ENCODE data around the gene CAPN5. TPM values are rescaled to one million over a fixed set of nuclear protein-coding genes. Genes with fewer than 3 reads are reported as not detected.
A peak's percentile ranks its signal among the peaks of the same experiment; 100 is the strongest.

CAPN5 gene
- total and polyA plus RNA-seq, 2 experiments from 2014 or later, result 10.2 to 32.2 TPM

DNA sequence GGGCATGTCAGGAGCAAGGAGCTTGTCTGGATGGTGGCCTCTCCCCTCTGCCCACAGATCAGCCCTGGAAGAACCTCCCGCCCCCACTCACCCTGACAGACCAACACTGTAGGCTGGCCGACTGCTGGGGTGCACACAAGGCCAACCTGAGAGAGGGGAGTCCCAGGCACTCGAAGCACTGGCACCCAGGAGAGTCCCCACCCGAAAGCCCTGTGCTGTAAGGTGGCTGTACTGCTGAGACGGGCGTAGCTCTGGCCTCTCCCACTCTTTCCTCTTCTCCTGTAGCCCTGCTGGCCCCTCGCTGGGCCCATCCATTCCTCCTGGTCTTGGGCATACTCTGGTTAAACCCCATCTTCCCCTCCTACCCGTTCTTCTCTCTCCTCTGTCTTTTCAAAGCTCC is 101.0 kb downstream of the CAPN5 start (continued):
- TF ChIP-seq ZNF462 (CRISPR knock-in tag; IDR thresholded peaks at IDR 0.05) (no peak), STAT1 (IDR thresholded peaks at IDR 0.05; ENCODE audit: unreplicated experiment) (no peak), ETS1 (IDR thresholded peaks at IDR 0.05) (no peak), NANOG (IDR thresholded peaks at IDR 0.05; ENCODE audit: borderline replicate concordance) (no peak), CREB1 (CRISPR knock-in tag; IDR thresholded peaks at IDR 0.05; ENCODE audit: low read depth) (no peak), POLR2AphosphoS5 (IDR thresholded peaks at IDR 0.05; ENCODE audit: low read depth) (no peak), EZH2phosphoT487 (IDR thresholded peaks at IDR 0.05; ENCODE audit: unreplicated experiment) (no peak)

GRCh38 chr11:77170107-77170506 is 103.3 kb downstream of the CAPN5 start:
- H3K4me1 ChIP-seq (ENCODE audit: insufficient read depth), result peaks cover 26% of the 10 kb centered on the region
- no peak overlapping the region for H3K27ac ChIP-seq (ENCODE audit: low read depth)
- H3F3A ChIP-seq (replicated peaks; ENCODE audit: low read depth), result no peaks in the 10 kb centered on the region
- no peaks in the 10 kb centered on the region for H3K36me3 ChIP-seq (ENCODE audit: insufficient read depth)
- ATAC-seq (peak; percentile 54), DNase-seq (ENCODE audit: low spot score) (peak; percentile 83)
- peak overlapping the region; percentile 62; the same call in 1 of the 2 replicates for H3K27ac Mint-ChIP-seq
- H3K4me2 ChIP-seq, result no peak overlapping the region; the same call in 1 of the 2 replicates
- peaks cover 14% of the 10 kb centered on the region for H3K27me3 Mint-ChIP-seq (ENCODE audit: insufficient read depth, low read depth, poor library complexity)
- H3K4me1 Mint-ChIP-seq, result peaks cover 53% of the 10 kb centered on the region
- H3K36me3 Mint-ChIP-seq (ENCODE audit: low read depth), result no peaks in the 10 kb centered on the region; the same call in 2 of the 3 replicates
- H2AFZ ChIP-seq, result 0 out of 2 replicates have a peak overlapping the region, but pooled peaks have one; percentile 12
- no peaks in the 10 kb centered on the region for H3K79me2 ChIP-seq (replicated peaks; ENCODE audit: insufficient read depth)
- no peaks in the 10 kb centered on the region; the same call in 2 of the 3 replicates for H3K9me3 Mint-ChIP-seq
- no peaks in the 10 kb centered on the region for H3K27me3 ChIP-seq (ENCODE audit: insufficient read depth)
- H4K20me1 ChIP-seq (replicated peaks; ENCODE audit: insufficient read depth), result no peaks in the 10 kb centered on the region
- H3K4me3 ChIP-seq, result no peak overlapping the region
- H3K4me3 Mint-ChIP-seq, result peak overlapping the region; percentile 11; the same call in 1 of the 3 replicates
- H3K9me2 ChIP-seq (ENCODE audit: insufficient read depth), result no peaks in the 10 kb centered on the region
- TF ChIP-seq, protein P1, sequence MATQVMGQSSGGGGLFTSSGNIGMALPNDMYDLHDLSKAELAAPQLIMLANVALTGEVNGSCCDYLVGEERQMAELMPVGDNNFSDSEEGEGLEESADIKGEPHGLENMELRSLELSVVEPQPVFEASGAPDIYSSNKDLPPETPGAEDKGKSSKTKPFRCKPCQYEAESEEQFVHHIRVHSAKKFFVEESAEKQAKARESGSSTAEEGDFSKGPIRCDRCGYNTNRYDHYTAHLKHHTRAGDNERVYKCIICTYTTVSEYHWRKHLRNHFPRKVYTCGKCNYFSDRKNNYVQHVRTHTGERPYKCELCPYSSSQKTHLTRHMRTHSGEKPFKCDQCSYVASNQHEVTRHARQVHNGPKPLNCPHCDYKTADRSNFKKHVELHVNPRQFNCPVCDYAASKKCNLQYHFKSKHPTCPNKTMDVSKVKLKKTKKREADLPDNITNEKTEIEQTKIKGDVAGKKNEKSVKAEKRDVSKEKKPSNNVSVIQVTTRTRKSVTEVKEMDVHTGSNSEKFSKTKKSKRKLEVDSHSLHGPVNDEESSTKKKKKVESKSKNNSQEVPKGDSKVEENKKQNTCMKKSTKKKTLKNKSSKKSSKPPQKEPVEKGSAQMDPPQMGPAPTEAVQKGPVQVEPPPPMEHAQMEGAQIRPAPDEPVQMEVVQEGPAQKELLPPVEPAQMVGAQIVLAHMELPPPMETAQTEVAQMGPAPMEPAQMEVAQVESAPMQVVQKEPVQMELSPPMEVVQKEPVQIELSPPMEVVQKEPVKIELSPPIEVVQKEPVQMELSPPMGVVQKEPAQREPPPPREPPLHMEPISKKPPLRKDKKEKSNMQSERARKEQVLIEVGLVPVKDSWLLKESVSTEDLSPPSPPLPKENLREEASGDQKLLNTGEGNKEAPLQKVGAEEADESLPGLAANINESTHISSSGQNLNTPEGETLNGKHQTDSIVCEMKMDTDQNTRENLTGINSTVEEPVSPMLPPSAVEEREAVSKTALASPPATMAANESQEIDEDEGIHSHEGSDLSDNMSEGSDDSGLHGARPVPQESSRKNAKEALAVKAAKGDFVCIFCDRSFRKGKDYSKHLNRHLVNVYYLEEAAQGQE (IDR thresholded peaks at IDR 0.05; ENCODE audit: unreplicated experiment), result no peak
- no peak for TF ChIP-seq ZNF331 (CRISPR knock-in tag; IDR thresholded peaks at IDR 0.05; ENCODE audit: low read depth)

All from GM23338 (cell line).